Stimulated activated CD4-positive, alpha-beta T cell treated with anti-CD3 and anti-CD28 coated beads, Interleukin-4, amount 100 ng/mL, for 48 hours (primary cell): ENCODE data around the gene TM6SF1.

Experiments used
- DNase-seq, 2 donors: peaks; one replicate each; pipeline ENCODE4 v3.0.0-alpha.2; 2020; ENCODE audit warnings: low read depth in 2 of 2

Gene TM6SF1

DNA sequence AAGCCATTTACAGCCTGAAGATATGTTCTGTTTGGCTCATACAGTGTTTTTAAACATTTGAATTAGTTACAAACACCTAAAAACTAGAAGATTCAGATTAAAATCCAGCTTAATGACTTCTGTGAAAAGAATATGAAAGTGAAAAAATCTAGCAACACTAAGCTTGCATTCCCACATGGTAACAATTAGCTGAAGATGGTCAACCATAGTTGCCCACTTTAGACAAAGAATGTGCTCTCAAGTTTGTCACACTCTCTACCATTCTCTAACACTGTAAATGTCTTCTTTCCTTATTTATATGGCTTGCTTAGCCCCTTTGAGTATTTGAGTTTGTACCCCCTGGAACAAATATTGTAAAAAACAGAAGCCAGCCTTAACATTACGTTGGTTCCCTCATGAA is 67.4 kb downstream of the TM6SF1 start:
- no peak for DNase-seq

DNA sequence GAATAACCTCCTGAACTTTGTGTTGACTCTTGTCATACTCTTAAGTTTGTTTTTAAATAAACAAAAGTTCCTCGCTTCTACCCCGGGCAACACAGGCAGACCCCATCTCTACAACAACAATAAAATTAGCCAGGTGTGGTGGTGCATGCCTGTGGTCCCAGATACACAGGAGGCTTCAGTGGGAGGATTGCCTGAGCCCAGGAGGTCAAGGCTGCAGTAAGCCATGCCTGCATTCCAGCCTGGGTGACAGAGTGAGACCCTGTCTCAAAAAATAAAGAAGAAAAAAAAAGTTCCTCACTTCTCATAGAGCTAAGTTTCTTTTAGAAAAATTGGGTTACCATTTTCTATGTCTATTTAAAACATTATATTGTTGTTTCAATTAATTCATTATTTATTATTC is 70.9 kb downstream of the TM6SF1 start:
- DNase-seq = no peak

DNA sequence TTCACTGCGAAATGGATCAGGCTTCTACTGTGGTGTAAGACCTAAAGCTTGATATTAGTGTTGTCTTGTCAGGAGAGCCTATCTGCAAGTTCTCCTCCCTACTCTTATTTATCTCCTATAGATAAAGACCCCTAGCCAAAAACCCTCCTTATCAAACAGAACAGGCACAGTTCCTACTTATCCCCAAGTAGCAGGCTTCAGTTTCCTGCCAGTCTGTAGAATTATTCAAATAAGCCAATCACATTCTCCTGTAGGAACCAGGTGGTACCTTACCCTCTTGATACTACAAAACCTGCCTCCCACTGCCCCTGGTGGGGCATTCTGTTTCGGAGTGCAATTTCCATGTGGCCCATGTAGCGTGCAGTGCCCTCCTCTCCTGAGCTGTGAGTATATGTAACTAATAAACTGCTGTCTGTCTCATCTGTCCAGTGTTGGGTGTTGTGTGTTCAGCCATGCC is 71.5 kb downstream of the TM6SF1 start:
- DNase-seq = no peak

DNA sequence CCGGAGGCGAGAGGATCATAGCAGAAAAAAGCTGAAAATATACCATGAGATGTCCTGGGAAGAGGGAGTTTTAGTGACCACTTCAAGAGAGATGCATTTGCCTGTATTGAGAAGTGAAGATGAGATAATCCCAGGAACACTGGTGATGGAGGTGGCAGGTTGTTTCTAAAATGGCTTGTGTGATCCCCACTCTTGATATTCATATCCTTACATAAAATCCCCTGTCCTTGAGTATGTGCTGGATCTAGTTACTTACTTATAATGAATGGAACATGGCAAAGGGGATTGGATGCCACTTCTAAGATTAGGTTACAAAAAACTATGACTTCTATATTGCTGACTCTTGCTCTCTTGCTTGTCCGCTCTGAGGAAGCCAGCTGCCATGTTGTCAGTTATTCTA is 78.1 kb downstream of the TM6SF1 start:
- no peak for DNase-seq
